Neural progenitor cell (in vitro differentiated cells): ENCODE data around the gene BUD23. TPM values are rescaled to one million over a fixed set of nuclear protein-coding genes. Genes with fewer than 3 reads are reported as not detected.
"Not testable (repeated sequence)": the region's sequence is repeated elsewhere in the genome, so short reads cannot be mapped to it uniquely, and the experiment has no call there.

Experiments used
- DNase-seq: peaks from one replicate; pipeline ENCODE4 v3.0.0-alpha.2; 2016; ENCODE audit warnings: low spot score
- H2AFZ ChIP-seq: fragments of 200-600 bp; sonication (generic); replicated peaks from 2 replicates; pipeline ENCODE4 v1.6.1; 2016; ENCODE audit warnings: antibody characterized with exemption
- H3F3A ChIP-seq: fragments of 200-600 bp; sonication (generic); 2 replicates; pipeline ENCODE4 v1.6.1; 2016; ENCODE audit warnings: antibody characterized with exemption, low read depth
- H3K27ac ChIP-seq: fragments of 200-600 bp; sonication (generic); 2 replicates; pipeline ENCODE4 v1.5.1; 2016; ENCODE audit warnings: mild to moderate bottlenecking
- H3K27me3 ChIP-seq: fragments of 200-600 bp; sonication (generic); 2 replicates; pipeline ENCODE4 v1.6.1; 2016; ENCODE audit warnings: mild to moderate bottlenecking, moderate library complexity
- H3K36me3 ChIP-seq: fragments of 200-600 bp; sonication (generic); 2 replicates; pipeline ENCODE4 v1.5.1; 2016
- H3K4me1 ChIP-seq: fragments of 200-600 bp; sonication (generic); 2 replicates; pipeline ENCODE4 v1.6.1; 2016; ENCODE audit warnings: mixed run types
- H3K4me2 ChIP-seq: fragments of 200-600 bp; sonication (generic); 2 replicates; pipeline ENCODE4 v1.6.1; 2016
- H3K4me3 ChIP-seq: fragments of 200-600 bp; sonication (generic); 2 replicates; pipeline ENCODE4 v1.5.1; 2016
- H3K79me2 ChIP-seq: fragments of 200-600 bp; sonication (generic); 2 replicates; pipeline ENCODE4 v1.6.1; 2016; ENCODE audit warnings: low read depth
- H3K9ac ChIP-seq: fragments of 200-600 bp; sonication (generic); 2 replicates; pipeline ENCODE4 v1.6.1; 2016
- H3K9me3 ChIP-seq: fragments of 200-600 bp; sonication (generic); 2 replicates; pipeline ENCODE4 v1.5.1; 2016; ENCODE audit warnings: low read depth
- H4K20me1 ChIP-seq: fragments of 200-600 bp; sonication (generic); 2 replicates; pipeline ENCODE4 v1.6.1; 2016; ENCODE audit warnings: low read depth
- H3K27ac Mint-ChIP-seq: 3 replicates; pipeline ENCODE4 v1.8.0; 2021; ENCODE audit warnings: mixed read lengths
- H3K27me3 Mint-ChIP-seq: 2 replicates; pipeline ENCODE4 v1.8.0; 2022; ENCODE audit warnings: low read depth, mild to moderate bottlenecking, inconsistent platforms, moderate library complexity, mixed read lengths; ENCODE audit not compliant: insufficient read depth
- H3K36me3 Mint-ChIP-seq: 3 replicates; pipeline ENCODE4 v1.8.0; 2021; ENCODE audit warnings: mixed read lengths
- H3K4me1 Mint-ChIP-seq: 3 replicates; pipeline ENCODE4 v1.8.0; 2021; ENCODE audit warnings: mixed read lengths
- H3K4me3 Mint-ChIP-seq: 3 replicates; pipeline ENCODE4 v1.8.0; 2021; ENCODE audit warnings: mild to moderate bottlenecking, moderate library complexity, mixed read lengths
- H3K9me3 Mint-ChIP-seq: 3 replicates; pipeline ENCODE4 v1.8.0; 2020; ENCODE audit warnings: mixed read lengths
- EZH2 ChIP-seq: fragments of 200-600 bp; sonication (generic); IDR thresholded peaks from 2 replicates; pipeline ENCODE4 v1.6.1; 2017; ENCODE audit warnings: antibody characterized with exemption, mild to moderate bottlenecking, moderate library complexity
- EZH2phosphoT487 ChIP-seq: fragments of 200-600 bp; sonication (generic); IDR thresholded peaks from 2 replicates; pipeline ENCODE4 v1.6.1; 2017; ENCODE audit warnings: antibody characterized with exemption
- total RNA-seq: library from RNA; depleted of rRNA; stranded (reverse); fragments of >200 nt; gene quantifications from 2 replicates; pipeline ENCODE4 v1.2.3, GENCODE V29; 2015; ENCODE audit warnings: low replicate concordance
- TF ChIP-seq, protein P1 (sequence below): fragments of 200-600 bp; sonication (generic); IDR thresholded peaks from 2 replicates; pipeline ENCODE4 v1.5.1; 2017; ENCODE audit warnings: antibody characterized with exemption, mild to moderate bottlenecking

BUD23 gene
- total RNA-seq, 1 donor from 2014 or later: 22.8 TPM

DNA sequence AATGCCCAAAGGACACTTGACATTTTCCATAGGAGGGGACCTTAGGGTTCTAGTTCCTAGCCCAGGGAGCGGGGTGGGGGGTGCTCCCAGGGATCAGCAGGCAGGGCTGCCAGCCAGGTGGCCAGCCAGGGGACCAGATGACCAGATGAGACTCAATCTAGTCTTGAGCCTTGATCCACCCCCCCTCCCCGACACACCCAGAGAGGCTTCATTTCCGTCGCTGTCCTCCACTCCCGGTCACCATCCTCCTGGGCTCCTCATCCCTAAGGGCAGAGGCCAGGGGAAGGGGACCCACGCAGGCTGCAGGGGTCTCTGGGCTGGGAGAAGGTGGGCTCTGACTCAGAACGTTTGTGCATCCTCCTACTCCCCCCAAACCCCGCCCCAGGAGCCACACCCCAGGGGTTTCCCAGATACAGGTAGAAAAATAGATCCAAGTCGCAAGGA lies 35.1 kb downstream of the BUD23 start:
- H3K27ac ChIP-seq: no peak overlapping the region
- H4K20me1 ChIP-seq: peaks cover 30% of the 10 kb centered on the region
- Mint-ChIP-seq H3K4me1 (peaks cover 14% of the 10 kb centered on the region), H3K4me3 (peak overlapping the region; percentile 80), H3K27me3 (peaks cover 14% of the 10 kb centered on the region), H3K36me3 (no peaks in the 10 kb centered on the region), H3K27ac (no peak overlapping the region), H3K9me3 (no peaks in the 10 kb centered on the region)
- no peak overlapping the region for H3K9ac ChIP-seq
- TF ChIP-seq EZH2phosphoT487: no peak
- no peak for TF ChIP-seq EZH2
- TF ChIP-seq, protein P1, sequence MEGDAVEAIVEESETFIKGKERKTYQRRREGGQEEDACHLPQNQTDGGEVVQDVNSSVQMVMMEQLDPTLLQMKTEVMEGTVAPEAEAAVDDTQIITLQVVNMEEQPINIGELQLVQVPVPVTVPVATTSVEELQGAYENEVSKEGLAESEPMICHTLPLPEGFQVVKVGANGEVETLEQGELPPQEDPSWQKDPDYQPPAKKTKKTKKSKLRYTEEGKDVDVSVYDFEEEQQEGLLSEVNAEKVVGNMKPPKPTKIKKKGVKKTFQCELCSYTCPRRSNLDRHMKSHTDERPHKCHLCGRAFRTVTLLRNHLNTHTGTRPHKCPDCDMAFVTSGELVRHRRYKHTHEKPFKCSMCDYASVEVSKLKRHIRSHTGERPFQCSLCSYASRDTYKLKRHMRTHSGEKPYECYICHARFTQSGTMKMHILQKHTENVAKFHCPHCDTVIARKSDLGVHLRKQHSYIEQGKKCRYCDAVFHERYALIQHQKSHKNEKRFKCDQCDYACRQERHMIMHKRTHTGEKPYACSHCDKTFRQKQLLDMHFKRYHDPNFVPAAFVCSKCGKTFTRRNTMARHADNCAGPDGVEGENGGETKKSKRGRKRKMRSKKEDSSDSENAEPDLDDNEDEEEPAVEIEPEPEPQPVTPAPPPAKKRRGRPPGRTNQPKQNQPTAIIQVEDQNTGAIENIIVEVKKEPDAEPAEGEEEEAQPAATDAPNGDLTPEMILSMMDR: no peak
- H3K9me3 ChIP-seq: no peaks in the 10 kb centered on the region
- H3K4me2 ChIP-seq: peak overlapping the region; percentile 89
- H2AFZ ChIP-seq: no peak overlapping the region
- DNase-seq: no peak
- H3K27me3 ChIP-seq: peaks cover 33% of the 10 kb centered on the region
- H3K36me3 ChIP-seq: no peaks in the 10 kb centered on the region
- peak overlapping the region; percentile 79 for H3K4me3 ChIP-seq
- no peaks in the 10 kb centered on the region for H3K4me1 ChIP-seq
- no peaks in the 10 kb centered on the region for H3F3A ChIP-seq
- peaks cover 10% of the 10 kb centered on the region for H3K79me2 ChIP-seq

DNA sequence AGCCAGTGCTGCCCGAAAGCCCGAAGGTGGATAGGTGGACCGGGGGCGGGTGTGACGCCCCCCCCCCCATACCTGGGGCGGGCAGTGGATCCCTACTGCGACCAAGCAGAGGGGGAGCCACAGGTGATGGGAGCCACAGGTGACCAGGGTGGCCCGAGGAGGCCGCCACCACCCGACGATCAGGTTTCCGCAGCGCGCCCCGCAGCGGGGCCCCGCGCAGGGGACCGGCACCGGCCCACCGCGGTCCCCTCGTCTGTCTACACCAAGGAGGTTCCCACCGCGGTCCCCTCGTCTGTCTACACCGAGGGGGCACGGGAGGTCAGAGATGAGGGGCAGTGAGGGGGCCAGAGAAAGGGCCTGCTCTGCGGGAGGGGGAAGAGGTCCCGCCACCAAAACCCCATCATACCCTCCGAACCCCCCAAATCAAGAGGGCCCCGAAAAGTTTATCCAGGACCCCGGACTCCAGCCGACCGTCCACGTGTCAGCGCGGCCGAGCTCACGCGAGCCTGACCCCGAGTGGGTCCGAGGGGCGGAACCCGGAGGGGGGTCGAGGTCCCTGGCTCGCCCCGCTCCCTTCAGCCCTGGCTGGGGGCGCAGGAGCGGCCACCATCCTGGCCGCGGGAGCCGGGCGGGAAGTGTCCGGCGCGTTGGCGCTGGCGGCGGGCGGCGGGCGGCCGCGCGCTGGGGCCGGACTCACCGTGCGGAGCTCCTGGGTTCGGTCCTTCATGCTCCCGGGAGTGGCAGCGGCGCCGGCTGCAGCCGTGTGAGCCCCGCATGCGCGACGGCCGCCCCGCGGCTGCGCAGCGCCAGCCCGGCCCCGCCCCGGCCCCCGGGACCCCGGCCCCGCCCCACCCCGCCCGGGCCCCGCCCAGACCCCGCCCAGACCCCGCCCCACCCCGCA lies 35.8 kb downstream of the BUD23 start, which contains the start of gene STX1A:
Gene STX1A, minus strand, starts transcription at position 765 of the 901 bp plus-strand sequence. Its CDS starts 38 bp downstream, at position 727.
- H3K79me2 ChIP-seq: peaks cover 10% of the 10 kb centered on the region
- peak within 1 kb of the TSS; percentile 79 for H3K4me3 ChIP-seq
- H3K27me3 ChIP-seq: peaks cover 33% of the 10 kb centered on the region
- peaks cover 14% of the 10 kb centered on the region for H3K27me3 Mint-ChIP-seq
- no peaks in the 10 kb centered on the region for H3K36me3 Mint-ChIP-seq
- TF ChIP-seq, protein P1: no peak
- TF ChIP-seq EZH2 (peak; percentile 35), EZH2phosphoT487 (no peak)
- H3K27ac Mint-ChIP-seq: no peak within 1 kb of the TSS
- H3K9ac ChIP-seq: peak within 1 kb of the TSS; percentile 10
- H3K4me2 ChIP-seq: peak within 1 kb of the TSS; percentile 89
- H3K4me3 Mint-ChIP-seq: peak within 1 kb of the TSS; percentile 82
- DNase-seq: peak; percentile 92
- H2AFZ ChIP-seq: peak within 1 kb of the TSS; percentile 81
- H3K36me3 ChIP-seq: no peaks in the 10 kb centered on the region
- no peaks in the 10 kb centered on the region for H3K9me3 ChIP-seq
- peaks cover 14% of the 10 kb centered on the region for H3K4me1 Mint-ChIP-seq
- H3K27ac ChIP-seq: no peak within 1 kb of the TSS
- peaks cover 30% of the 10 kb centered on the region for H4K20me1 ChIP-seq
- H3K4me1 ChIP-seq: no peaks in the 10 kb centered on the region
- no peaks in the 10 kb centered on the region for H3F3A ChIP-seq
- no peaks in the 10 kb centered on the region for H3K9me3 Mint-ChIP-seq

DNA sequence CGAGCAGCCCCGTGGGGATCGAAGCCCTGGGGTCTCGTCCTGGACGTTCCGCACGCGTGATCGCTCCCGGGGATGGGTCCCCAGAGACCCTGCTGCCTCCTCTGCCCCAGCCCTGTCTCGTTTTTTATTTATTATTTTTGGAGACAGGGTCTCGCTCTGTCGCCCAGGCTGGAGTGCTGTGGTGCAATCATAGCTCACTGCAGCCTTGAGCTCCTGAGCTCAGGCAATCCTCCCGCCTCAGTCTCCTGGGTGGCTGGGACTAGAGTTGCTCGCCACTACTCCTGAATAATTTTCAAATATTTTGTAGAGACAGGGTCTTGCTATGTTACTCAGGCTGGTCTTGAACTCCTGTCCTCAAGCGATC lies 36.4 kb downstream of the BUD23 start:
- Histone ChIP-seq H3K27me3 (peaks cover 33% of the 10 kb centered on the region), H3F3A (no peaks in the 10 kb centered on the region), H3K4me1 (no peaks in the 10 kb centered on the region), H3K27ac (no peak overlapping the region), H4K20me1 (peaks cover 30% of the 10 kb centered on the region), H3K4me2 (peak overlapping the region; percentile 73), H2AFZ (no peak overlapping the region), H3K36me3 (no peaks in the 10 kb centered on the region), H3K79me2 (peaks cover 10% of the 10 kb centered on the region), H3K4me3 (peak overlapping the region; percentile 42), H3K9ac (no peak overlapping the region), H3K9me3 (no peaks in the 10 kb centered on the region)
- Mint-ChIP-seq H3K36me3 (no peaks in the 10 kb centered on the region), H3K27me3 (peaks cover 15% of the 10 kb centered on the region), H3K4me1 (peaks cover 14% of the 10 kb centered on the region), H3K4me3 (peak overlapping the region; percentile 82), H3K9me3 (no peaks in the 10 kb centered on the region), H3K27ac (no peak overlapping the region)
- no peak for DNase-seq
- TF ChIP-seq EZH2phosphoT487 (no peak), EZH2 (no peak)
- TF ChIP-seq, protein P1: no peak

GRCh38 chr7:73720443-73720842 lies 37.0 kb downstream of the BUD23 start:
- H2AFZ ChIP-seq, H3F3A ChIP-seq, H3K9ac ChIP-seq, H3K27ac Mint-ChIP-seq, DNase-seq, H3K36me3 ChIP-seq, H3K4me3 ChIP-seq, H3K36me3 Mint-ChIP-seq, H3K27ac ChIP-seq, H3K9me3 Mint-ChIP-seq, H3K4me1 ChIP-seq, H3K79me2 ChIP-seq, H3K4me2 ChIP-seq, H3K9me3 ChIP-seq: not testable (repeated sequence)
- Mint-ChIP-seq H3K4me3 (peak overlapping the region; percentile 82), H3K27me3 (peaks cover 17% of the 10 kb centered on the region), H3K4me1 (peaks cover 14% of the 10 kb centered on the region)
- Histone ChIP-seq H4K20me1 (peaks cover 30% of the 10 kb centered on the region), H3K27me3 (peaks cover 33% of the 10 kb centered on the region)
